A549 (cell line): ENCODE results near the gene PTGER4. TPM values are rescaled to one million over a fixed set of nuclear protein-coding genes. Genes with fewer than 3 reads are reported as not detected.

Experiments
- ATAC-seq, 2 experiments: fragments of 200-7000 bp in 1 of 2; fragments of >200 bp in 1 of 2; cut with Nextera tagmentation in 1 of 2; cut with Tn5 transposase in 1 of 2; 3 replicates each; pipeline versions ENCODE4 v1.8.0 to v1.9.1; 2018 to 2020; ENCODE audit warnings: mild to moderate bottlenecking in 1 of 2, moderate library complexity in 1 of 2
- CTCF ChIA-PET: fragments of 300-600 bp; sonication (Branson Sonifier 250); formaldehyde crosslinking; extraction: SDS; loops from one replicate; lab custom pipeline; 2021; ENCODE audit warnings: antibody characterized with exemption, inconsistent platforms; lab: Yijun Ruan, JAX
- POLR2A ChIA-PET: fragments of 350-600 bp; formaldehyde crosslinking; extraction: SDS; loops from one replicate; lab custom pipeline; 2021; ENCODE audit warnings: antibody characterized with exemption, inconsistent platforms; lab: Yijun Ruan, JAX
- DNase-seq, 2 experiments: peaks; one replicate each; pipeline versions ENCODE4 v3.0.0 to v3.0.0-alpha.2; 2011 to 2016; ENCODE audit warnings: low read depth in 1 of 2, low spot score in 1 of 2
- FAIRE-seq: peaks from 2 replicates; lab custom pipeline; 2011; peaks lifted over from hg19 to GRCh38; lab: Jason Lieb, UNC
- H3K27ac ChIP-seq, 2 experiments: fragments of >200 bp; sonication (Bioruptor Twin); formaldehyde crosslinking; 3 replicates each; pipeline ENCODE4 v1.5.1; 2016 to 2017
- H3K4me1 ChIP-seq: fragments of >200 bp; sonication (Bioruptor Twin); formaldehyde crosslinking; 3 replicates; pipeline ENCODE4 v1.6.1; 2016
- H3K4me2 ChIP-seq: fragments of >200 bp; sonication (Bioruptor Twin); formaldehyde crosslinking; 3 replicates; pipeline ENCODE4 v1.6.1; 2016
- H3K4me3 ChIP-seq: fragments of >200 bp; sonication (Bioruptor Twin); formaldehyde crosslinking; 3 replicates; pipeline ENCODE4 v1.5.1; 2016
- H3K9me3 ChIP-seq: fragments of >200 bp; sonication (Bioruptor Twin); formaldehyde crosslinking; 3 replicates; pipeline ENCODE4 v1.6.1; 2016
- CHD2 ChIP-seq: fragments of 150-350 bp; IDR thresholded peaks from 2 replicates; pipeline ENCODE4 v1.6.1; 2014; ENCODE audit warnings: low read length; ENCODE audit not compliant: partially characterized antibody
- CHD4 ChIP-seq: fragments of 200-600 bp; sonication (generic); IDR thresholded peaks from 2 replicates; pipeline ENCODE4 v1.6.1; 2016; ENCODE audit warnings: antibody characterized with exemption, mild to moderate bottlenecking, borderline replicate concordance
- EP300 ChIP-seq, 2 experiments: fragments of >200 bp; sonication (Bioruptor Twin); formaldehyde crosslinking; IDR thresholded peaks; 2 replicates in 1 of 2; 3 replicates in 1 of 2; pipeline ENCODE4 v1.6.1; 2016 to 2017
- FOSB ChIP-seq: fragments of 250-450 bp; sonication (Bioruptor Pico); IDR thresholded peaks from 2 replicates; pipeline ENCODE4 v1.5.0; 2020; ENCODE audit warnings: mild to moderate bottlenecking, moderate library complexity
- FOXS1 ChIP-seq: fragments of 250-450 bp; sonication (Bioruptor Pico); IDR thresholded peaks from 2 replicates; pipeline ENCODE4 v1.5.0; 2020; ENCODE audit warnings: mild to moderate bottlenecking, moderate library complexity
- GATA3 ChIP-seq: IDR thresholded peaks from 2 replicates; pipeline ENCODE4 v1.6.1; 2012; ENCODE audit warnings: borderline replicate concordance
- HEYL ChIP-seq: fragments of 250-450 bp; sonication (Bioruptor Pico); IDR thresholded peaks from 2 replicates; pipeline ENCODE4 v1.8.0; 2021; ENCODE audit warnings: mild to moderate bottlenecking, moderate library complexity
- HOXB5 ChIP-seq: fragments of 250-450 bp; sonication (Bioruptor Pico); IDR thresholded peaks from 2 replicates; pipeline ENCODE4 v1.5.0; 2020; ENCODE audit warnings: mild to moderate bottlenecking, moderate library complexity
- JUNB ChIP-seq: fragments of >200 bp; sonication (Bioruptor Twin); formaldehyde crosslinking; IDR thresholded peaks from 2 replicates; pipeline ENCODE4 v1.6.1; 2016
- NPAS2 ChIP-seq: fragments of 250-450 bp; sonication (Bioruptor Pico); IDR thresholded peaks from 2 replicates; pipeline ENCODE4 v1.8.0; 2022; ENCODE audit warnings: mild to moderate bottlenecking, moderate library complexity, borderline replicate concordance
- PHF8 ChIP-seq: fragments of 200-600 bp; sonication (generic); IDR thresholded peaks from 2 replicates; pipeline ENCODE4 v1.6.1; 2016; ENCODE audit warnings: low read depth, mild to moderate bottlenecking, antibody characterized with exemption, moderate library complexity, borderline replicate concordance
- POLR2A ChIP-seq: IDR thresholded peaks from 2 replicates; pipeline ENCODE4 v1.6.1; 2012; ENCODE audit warnings: mild to moderate bottlenecking, low read length
- RNF2 ChIP-seq: fragments of 200-600 bp; sonication (generic); IDR thresholded peaks from 2 replicates; pipeline ENCODE4 v1.6.1; 2016; ENCODE audit warnings: low read depth, mild to moderate bottlenecking, antibody characterized with exemption, moderate library complexity, borderline replicate concordance
- SREBF2 ChIP-seq: fragments of 450-650 bp; IDR thresholded peaks from 2 replicates; pipeline ENCODE4 v1.6.1; 2014; ENCODE audit warnings: mild to moderate bottlenecking, moderate library complexity
- TP53 ChIP-seq: fragments of 250-450 bp; sonication (Bioruptor Pico); IDR thresholded peaks from 2 replicates; pipeline ENCODE4 v1.5.0; 2021; ENCODE audit warnings: mild to moderate bottlenecking, moderate library complexity
- ZFP36 ChIP-seq: fragments of 450-650 bp; IDR thresholded peaks from 2 replicates; pipeline ENCODE4 v1.6.1; 2014; ENCODE audit warnings: borderline replicate concordance; ENCODE audit not compliant: partially characterized antibody
- ZSCAN20 ChIP-seq: fragments of 250-450 bp; sonication (Bioruptor Pico); IDR thresholded peaks from 2 replicates; pipeline ENCODE4 v1.8.0; 2022; ENCODE audit warnings: mild to moderate bottlenecking, moderate library complexity
- WGBS: methylation state at CpG from one replicate; pipeline ENCODE4 v1.1.6; 2017; ENCODE audit errors: missing lambda C conversion rate; 5-methylcytosine and 5-hydroxymethylcytosine counted together
- polyA plus RNA-seq, 4 experiments: library from polyadenylated mRNA; depleted of rRNA in 3 of 4; stranded (reverse); fragments of >200 nt; fragmentation: RNase III in 1 of 4; extraction: RNeasy Plus Mini Kit Qiagen cat#74134 plus additional on column Dnase treatment in 1 of 4; gene quantifications; 2 replicates in 3 of 4; 3 replicates in 1 of 4; pipeline ENCODE4 v1.2.3, GENCODE V29; 2011 to 2017
- TF ChIP-seq, protein P1 (sequence below): IDR thresholded peaks from 2 replicates; pipeline ENCODE4 v1.6.1; 2012; ENCODE audit warnings: low read depth, borderline replicate concordance
- TF ChIP-seq, protein P2 (sequence below): fragments of >200 bp; sonication (Bioruptor Twin); formaldehyde crosslinking; IDR thresholded peaks from 3 replicates; pipeline ENCODE4 v1.6.1; 2016
- TF ChIP-seq, protein P3 (sequence below): fragments of >200 bp; sonication (Bioruptor Twin); formaldehyde crosslinking; IDR thresholded peaks from 3 replicates; pipeline ENCODE4 v1.5.1; 2016

PTGER4 gene
- polyA plus RNA-seq, 2 of the 4 experiments (the other 2 are of a cell fraction), result 0.54 to 0.89 TPM

DNA sequence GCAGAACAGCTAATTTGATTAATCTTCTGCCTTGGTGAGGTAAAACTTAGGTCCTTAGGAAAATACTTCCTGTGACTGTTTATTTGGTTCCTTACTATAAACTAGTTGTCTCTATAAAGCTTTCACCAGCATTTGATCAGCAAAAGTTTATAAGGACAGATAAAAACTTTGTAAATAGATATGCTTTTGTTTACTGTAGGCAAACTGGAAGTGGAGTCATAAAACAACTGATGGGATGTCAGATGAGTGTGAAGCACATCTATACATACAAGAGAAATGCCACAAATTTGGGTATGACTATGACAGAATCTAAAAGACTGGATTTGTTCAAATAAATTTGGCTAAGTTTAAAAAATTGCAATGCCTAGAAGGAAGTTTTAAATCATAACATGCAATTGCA is 5.5 kb downstream of the PTGER4 start:
- DNase-seq, result no peak
- no peaks in the 10 kb centered on the region for H3K9me3 ChIP-seq
- no peak overlapping the region for H3K4me2 ChIP-seq
- FAIRE-seq, result no peak
- peaks cover 27% of the 10 kb centered on the region for H3K4me1 ChIP-seq
- no peak overlapping the region for H3K4me3 ChIP-seq
- H3K27ac ChIP-seq, result no peak overlapping the region
- no peak for ATAC-seq
- CTCF ChIA-PET, result interaction anchor here (0.9 to 5.6 kb wide), 6 partner anchors 174 to 1087 kb away, joined by 3 to 48 read pairs (median 8); no protein-coding TSS in a partner anchor
- no peak for TF ChIP-seq PHF8
- peak; percentile 38; the same call in 1 of the 2 replicates for TF ChIP-seq GATA3
- POLR2A ChIA-PET, result no interaction called here

DNA sequence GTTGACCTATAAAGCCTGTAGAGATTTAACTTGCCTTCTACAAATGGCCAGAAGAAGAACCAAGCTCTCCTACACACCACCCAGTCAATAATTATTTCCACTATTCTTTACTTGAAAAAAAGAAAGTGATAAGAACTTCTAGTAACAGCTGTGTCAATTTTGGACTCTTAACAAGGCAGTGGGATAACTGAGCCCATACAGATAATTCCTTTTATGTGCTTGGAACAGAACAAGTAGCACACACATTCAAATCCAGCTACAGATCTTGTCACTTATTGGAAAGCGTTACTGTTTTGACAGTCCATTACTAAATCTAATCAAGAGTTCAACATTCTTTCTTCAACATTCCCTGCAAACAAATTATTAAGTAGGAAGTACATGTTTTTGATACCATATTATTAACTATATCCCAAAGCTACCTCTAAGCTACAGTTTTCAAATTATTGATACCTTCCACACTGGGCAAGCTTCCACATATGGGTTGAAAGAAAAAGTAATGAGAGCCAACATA is 6.3 kb downstream of the PTGER4 start:
- POLR2A ChIA-PET, result no interaction called here
- Histone ChIP-seq H3K4me3 (no peak overlapping the region), H3K27ac (no peak overlapping the region), H3K9me3 (no peaks in the 10 kb centered on the region), H3K4me2 (no peak overlapping the region), H3K4me1 (peaks cover 29% of the 10 kb centered on the region)
- DNase-seq (no peak), FAIRE-seq (no peak), ATAC-seq (no peak)
- CTCF ChIA-PET, result interaction anchor here (0.9 to 5.6 kb wide), 10 partner anchors 20 to 1103 kb away, joined by 3 to 48 read pairs (median 4); no protein-coding TSS in a partner anchor
- no peak for TF ChIP-seq NPAS2 (CRISPR knock-in tag)
- TF ChIP-seq RNF2, result no peak
- no peak for TF ChIP-seq FOXS1 (CRISPR knock-in tag)
- TF ChIP-seq HOXB5, result no peak
- no peak for TF ChIP-seq FOSB (CRISPR knock-in tag)
- TF ChIP-seq CHD2, result no peak
- TF ChIP-seq EP300 (IDR thresholded peaks at IDR 0.05), result no peak
- TF ChIP-seq POLR2A, result no peak
- no peak for TF ChIP-seq JUNB
- no peak for TF ChIP-seq PHF8
- TF ChIP-seq CHD4, result no peak
- TF ChIP-seq SREBF2, result no peak
- TF ChIP-seq, protein P1, sequence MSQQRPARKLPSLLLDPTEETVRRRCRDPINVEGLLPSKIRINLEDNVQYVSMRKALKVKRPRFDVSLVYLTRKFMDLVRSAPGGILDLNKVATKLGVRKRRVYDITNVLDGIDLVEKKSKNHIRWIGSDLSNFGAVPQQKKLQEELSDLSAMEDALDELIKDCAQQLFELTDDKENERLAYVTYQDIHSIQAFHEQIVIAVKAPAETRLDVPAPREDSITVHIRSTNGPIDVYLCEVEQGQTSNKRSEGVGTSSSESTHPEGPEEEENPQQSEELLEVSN, result no peak
- TF ChIP-seq HEYL (CRISPR knock-in tag), result no peak
- TF ChIP-seq GATA3, result no peak
- no peak for TF ChIP-seq TP53 (CRISPR knock-in tag)
- TF ChIP-seq ZFP36, result no peak
- no peak for TF ChIP-seq ZSCAN20
- TF ChIP-seq, protein P2, sequence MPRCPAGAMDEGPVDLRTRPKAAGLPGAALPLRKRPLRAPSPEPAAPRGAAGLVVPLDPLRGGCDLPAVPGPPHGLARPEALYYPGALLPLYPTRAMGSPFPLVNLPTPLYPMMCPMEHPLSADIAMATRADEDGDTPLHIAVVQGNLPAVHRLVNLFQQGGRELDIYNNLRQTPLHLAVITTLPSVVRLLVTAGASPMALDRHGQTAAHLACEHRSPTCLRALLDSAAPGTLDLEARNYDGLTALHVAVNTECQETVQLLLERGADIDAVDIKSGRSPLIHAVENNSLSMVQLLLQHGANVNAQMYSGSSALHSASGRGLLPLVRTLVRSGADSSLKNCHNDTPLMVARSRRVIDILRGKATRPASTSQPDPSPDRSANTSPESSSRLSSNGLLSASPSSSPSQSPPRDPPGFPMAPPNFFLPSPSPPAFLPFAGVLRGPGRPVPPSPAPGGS, result no peak
- 95% methylated on average over 1 of the region's 1 CpG for WGBS

DNA sequence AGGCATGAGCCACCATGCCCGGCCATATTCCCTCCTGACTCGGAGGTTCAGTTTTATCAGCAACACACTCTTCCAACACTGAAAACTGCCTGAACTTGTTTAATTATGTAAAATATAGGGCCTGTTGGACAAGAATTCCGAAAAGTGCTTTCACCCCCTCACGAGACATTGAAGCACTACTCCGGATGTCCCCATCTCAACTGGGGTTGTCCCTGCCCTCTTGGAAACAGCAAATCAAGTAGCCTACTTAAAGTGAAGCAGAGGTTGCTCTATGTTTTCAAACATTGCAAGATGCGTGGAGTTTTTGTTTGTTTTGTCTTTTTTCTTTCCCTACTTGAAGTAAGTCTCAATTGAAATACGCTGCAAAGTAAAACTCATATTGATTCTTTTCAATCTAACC is 7.6 kb downstream of the PTGER4 start:
- no peak for ATAC-seq
- POLR2A ChIA-PET, result no interaction called here
- peaks cover 29% of the 10 kb centered on the region for H3K4me1 ChIP-seq

More for the DNA sequence above, 7.6 kb downstream of the PTGER4 start:
- no peak overlapping the region for H3K4me3 ChIP-seq
- H3K9me3 ChIP-seq, result no peaks in the 10 kb centered on the region
- CTCF ChIA-PET, result interaction anchor here (1.2 to 5.6 kb wide), 4 partner anchors 739 to 1105 kb away, joined by 4 to 48 read pairs (median 16); no protein-coding TSS in a partner anchor
- TF ChIP-seq, protein P3, sequence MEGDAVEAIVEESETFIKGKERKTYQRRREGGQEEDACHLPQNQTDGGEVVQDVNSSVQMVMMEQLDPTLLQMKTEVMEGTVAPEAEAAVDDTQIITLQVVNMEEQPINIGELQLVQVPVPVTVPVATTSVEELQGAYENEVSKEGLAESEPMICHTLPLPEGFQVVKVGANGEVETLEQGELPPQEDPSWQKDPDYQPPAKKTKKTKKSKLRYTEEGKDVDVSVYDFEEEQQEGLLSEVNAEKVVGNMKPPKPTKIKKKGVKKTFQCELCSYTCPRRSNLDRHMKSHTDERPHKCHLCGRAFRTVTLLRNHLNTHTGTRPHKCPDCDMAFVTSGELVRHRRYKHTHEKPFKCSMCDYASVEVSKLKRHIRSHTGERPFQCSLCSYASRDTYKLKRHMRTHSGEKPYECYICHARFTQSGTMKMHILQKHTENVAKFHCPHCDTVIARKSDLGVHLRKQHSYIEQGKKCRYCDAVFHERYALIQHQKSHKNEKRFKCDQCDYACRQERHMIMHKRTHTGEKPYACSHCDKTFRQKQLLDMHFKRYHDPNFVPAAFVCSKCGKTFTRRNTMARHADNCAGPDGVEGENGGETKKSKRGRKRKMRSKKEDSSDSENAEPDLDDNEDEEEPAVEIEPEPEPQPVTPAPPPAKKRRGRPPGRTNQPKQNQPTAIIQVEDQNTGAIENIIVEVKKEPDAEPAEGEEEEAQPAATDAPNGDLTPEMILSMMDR, result no peak
- TF ChIP-seq, protein P1, result no peak
- TF ChIP-seq, all 56 proteins: peak for 0
- no peak for FAIRE-seq
- H3K27ac ChIP-seq, result peak overlapping the region in 1 of 2 experiments; percentile 47; a peak in 2 of 6 replicates
- 91% methylated on average over 7 of the region's 7 CpGs for WGBS
- no peak overlapping the region for H3K4me2 ChIP-seq
- DNase-seq, result no peak
